ENCODE data around the gene TELO2.

DNA sequence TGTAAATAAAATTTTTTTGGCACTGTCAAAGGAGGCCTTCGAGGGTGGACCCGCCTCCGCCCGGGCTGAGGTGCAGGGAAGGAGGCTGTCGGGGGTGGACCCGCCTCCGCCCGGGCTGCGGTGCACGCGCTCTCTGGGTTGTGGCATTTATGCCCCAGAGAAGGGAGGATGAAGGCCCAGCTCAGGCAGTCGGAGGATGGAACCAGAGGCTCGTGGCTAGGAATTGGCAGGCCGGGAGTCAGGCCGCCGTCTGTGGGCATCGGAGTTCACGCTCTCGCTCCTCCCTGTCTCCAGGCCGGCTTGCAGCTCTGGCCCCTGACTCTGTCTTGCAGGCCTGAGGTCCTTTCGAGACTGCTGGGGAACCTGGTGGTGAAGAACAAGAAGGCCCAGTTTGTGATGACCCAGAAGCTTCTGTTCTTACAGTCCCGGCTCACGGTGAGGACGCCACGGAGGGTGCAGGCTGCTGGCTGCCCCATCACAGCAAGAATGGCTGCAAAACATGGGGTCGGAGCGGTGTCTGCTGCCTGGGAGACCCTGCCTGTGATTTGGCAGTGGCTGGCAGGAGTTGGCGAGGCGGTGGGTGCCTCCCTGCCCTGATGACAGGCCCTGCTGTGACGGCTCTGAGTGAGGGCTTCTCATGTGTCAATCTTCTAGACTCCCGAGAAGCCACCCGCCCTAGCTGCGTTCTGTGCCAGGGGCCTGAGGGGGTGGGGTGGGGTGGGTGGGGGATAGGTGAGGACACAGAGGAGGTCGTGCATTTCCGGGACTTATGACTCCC lies 5.9 kb downstream of the TELO2 start:
- TF ChIP-seq, protein P1, sequence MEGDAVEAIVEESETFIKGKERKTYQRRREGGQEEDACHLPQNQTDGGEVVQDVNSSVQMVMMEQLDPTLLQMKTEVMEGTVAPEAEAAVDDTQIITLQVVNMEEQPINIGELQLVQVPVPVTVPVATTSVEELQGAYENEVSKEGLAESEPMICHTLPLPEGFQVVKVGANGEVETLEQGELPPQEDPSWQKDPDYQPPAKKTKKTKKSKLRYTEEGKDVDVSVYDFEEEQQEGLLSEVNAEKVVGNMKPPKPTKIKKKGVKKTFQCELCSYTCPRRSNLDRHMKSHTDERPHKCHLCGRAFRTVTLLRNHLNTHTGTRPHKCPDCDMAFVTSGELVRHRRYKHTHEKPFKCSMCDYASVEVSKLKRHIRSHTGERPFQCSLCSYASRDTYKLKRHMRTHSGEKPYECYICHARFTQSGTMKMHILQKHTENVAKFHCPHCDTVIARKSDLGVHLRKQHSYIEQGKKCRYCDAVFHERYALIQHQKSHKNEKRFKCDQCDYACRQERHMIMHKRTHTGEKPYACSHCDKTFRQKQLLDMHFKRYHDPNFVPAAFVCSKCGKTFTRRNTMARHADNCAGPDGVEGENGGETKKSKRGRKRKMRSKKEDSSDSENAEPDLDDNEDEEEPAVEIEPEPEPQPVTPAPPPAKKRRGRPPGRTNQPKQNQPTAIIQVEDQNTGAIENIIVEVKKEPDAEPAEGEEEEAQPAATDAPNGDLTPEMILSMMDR (IDR thresholded peaks at IDR 0.05; ENCODE audit: low read depth, low read length) = no peak
- TF ChIP-seq EZH2phosphoT487 (IDR thresholded peaks at IDR 0.05; ENCODE audit: low read depth) = no peak
